ENCODE results near the gene GLI1. TPM values are rescaled to one million over a fixed set of nuclear protein-coding genes. Genes with fewer than 3 reads are reported as not detected.

The GLI1 gene
- total RNA-seq, 1 donor from 2014 or later: 0.26 TPM

GRCh38 chr12:57461276-57461916, 1.8 kb downstream of the GLI1 start:
- no peak for TF ChIP-seq CTCF (IDR thresholded peaks at IDR 0.05; ENCODE audit: insufficient read depth, low read length, severe bottlenecking)
- FAIRE-seq (no peak), DNase-seq (ENCODE audit: low read depth) (no peak)
- Histone ChIP-seq H3K36me3 (ENCODE audit: control insufficient read depth, insufficient read depth, low read length) (no peaks in the 10 kb centered on the region), H3K27me3 (ENCODE audit: control insufficient read depth, insufficient read depth, low read length) (peaks cover 5% of the 10 kb centered on the region), H3K4me3 (ENCODE audit: low read depth, low read length) (peak overlapping the region; percentile 53)

GRCh38 chr12:57461917-57462250, 2.3 kb downstream of the GLI1 start:
- peaks cover 5% of the 10 kb centered on the region for H3K27me3 ChIP-seq (ENCODE audit: control insufficient read depth, insufficient read depth, low read length)
- H3K4me3 ChIP-seq (ENCODE audit: low read depth, low read length): peak overlapping the region; percentile 53
- DNase-seq (ENCODE audit: low read depth): no peak
- H3K36me3 ChIP-seq (ENCODE audit: control insufficient read depth, insufficient read depth, low read length): no peaks in the 10 kb centered on the region
- FAIRE-seq: no peak
- no peak for TF ChIP-seq CTCF (IDR thresholded peaks at IDR 0.05; ENCODE audit: insufficient read depth, low read length, severe bottlenecking)

GRCh38 chr12:57462251-57462911, 2.8 kb downstream of the GLI1 start:
- Histone ChIP-seq H3K36me3 (ENCODE audit: control insufficient read depth, insufficient read depth, low read length) (no peaks in the 10 kb centered on the region), H3K27me3 (ENCODE audit: control insufficient read depth, insufficient read depth, low read length) (peaks cover 5% of the 10 kb centered on the region), H3K4me3 (ENCODE audit: low read depth, low read length) (peak overlapping the region; percentile 53)
- DNase-seq (ENCODE audit: low read depth): peak; percentile 84
- peak; percentile 92 for TF ChIP-seq CTCF (IDR thresholded peaks at IDR 0.05; ENCODE audit: insufficient read depth, low read length, severe bottlenecking)
- FAIRE-seq: no peak

- no peak for TF ChIP-seq CTCF (IDR thresholded peaks at IDR 0.05; ENCODE audit: insufficient read depth, low read length, severe bottlenecking)
- H3K27me3 ChIP-seq (ENCODE audit: control insufficient read depth, insufficient read depth, low read length): peaks cover 8% of the 10 kb centered on the region
- FAIRE-seq (no peak), DNase-seq (ENCODE audit: low read depth) (no peak)
- H3K4me3 ChIP-seq (ENCODE audit: low read depth, low read length): no peak overlapping the region
- H3K36me3 ChIP-seq (ENCODE audit: control insufficient read depth, insufficient read depth, low read length): no peaks in the 10 kb centered on the region
These were observed 3.3 kb downstream of the GLI1 start for GRCh38 chr12:57462912-57463253.

GRCh38 chr12:57464569-57464968, 5.0 kb downstream of the GLI1 start:
- no peak for FAIRE-seq
- TF ChIP-seq CTCF (IDR thresholded peaks at IDR 0.05; ENCODE audit: insufficient read depth, low read length, severe bottlenecking): no peak

More at GRCh38 chr12:57464569-57464968, 5.0 kb downstream of the GLI1 start:
- H3K27me3 ChIP-seq (ENCODE audit: control insufficient read depth, insufficient read depth, low read length): peaks cover 10% of the 10 kb centered on the region
- no peaks in the 10 kb centered on the region for H3K36me3 ChIP-seq (ENCODE audit: control insufficient read depth, insufficient read depth, low read length)
- DNase-seq (ENCODE audit: low read depth): no peak
- H3K4me3 ChIP-seq (ENCODE audit: low read depth, low read length): no peak overlapping the region
